GM19463 (cell line): Measurements from ENCODE around the gene ZNF584.
"Not testable (repeated sequence)": the region's sequence is repeated elsewhere in the genome, so short reads cannot be mapped to it uniquely, and the experiment has no call there.

Source experiments
- ATAC-seq: cut with Tn5 transposase; IDR thresholded peaks from one replicate; pipeline ENCODE4 v1.9.1; 2021; ENCODE audit warnings: mild to moderate bottlenecking, moderate library complexity; ENCODE audit not compliant: unreplicated experiment

Gene ZNF584

GRCh38 chr19:58408152-58409009 is at the start of gene ZNF584:
TSS of gene ZNF584 (plus strand) at chr19:58408649. CDS start at chr19:58409148, 499 bp downstream.
- ATAC-seq = peak; percentile 93

GRCh38 chr19:58361900-58362271 is 46.6 kb upstream of the ZNF584 start:
- ATAC-seq = no peak

- ATAC-seq = peak; percentile 91
Observed at GRCh38 chr19:58362272-58362994, 46.0 kb upstream of the ZNF584 start, which contains the start of gene ZNF497. TSS of gene ZNF497 (minus strand) at chr19:58362751. CDS start at chr19:58357635, 5,116 bp downstream.

DNA sequence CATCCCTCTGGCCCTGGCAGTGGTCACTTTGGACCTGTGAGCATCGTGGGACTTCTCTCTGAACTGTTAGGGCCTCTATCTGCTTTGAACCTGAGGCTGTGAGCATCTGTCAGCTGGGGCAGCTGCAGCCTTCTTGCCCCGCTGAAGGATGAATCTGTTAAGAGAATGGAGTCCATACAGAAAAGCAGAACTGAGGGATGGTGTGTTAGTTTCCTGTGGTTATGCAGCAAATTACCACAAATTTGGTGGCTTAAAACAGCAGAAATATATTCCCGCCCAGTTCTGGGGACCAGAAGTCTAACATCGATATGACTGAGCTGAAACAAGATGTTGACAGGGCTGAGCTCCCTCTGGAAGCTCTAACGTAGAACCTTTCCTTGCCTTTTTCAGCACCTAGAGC is 44.3 kb upstream of the ZNF584 start:
- no peak for ATAC-seq

GRCh38 chr19:58366585-58367430 is 41.6 kb upstream of the ZNF584 start:
- ATAC-seq = no peak

- no peak for ATAC-seq
Observed at GRCh38 chr19:58367698-58368454, 40.6 kb upstream of the ZNF584 start.

- no peak for ATAC-seq
Observed at GRCh38 chr19:58368561-58369360, 39.7 kb upstream of the ZNF584 start.

DNA sequence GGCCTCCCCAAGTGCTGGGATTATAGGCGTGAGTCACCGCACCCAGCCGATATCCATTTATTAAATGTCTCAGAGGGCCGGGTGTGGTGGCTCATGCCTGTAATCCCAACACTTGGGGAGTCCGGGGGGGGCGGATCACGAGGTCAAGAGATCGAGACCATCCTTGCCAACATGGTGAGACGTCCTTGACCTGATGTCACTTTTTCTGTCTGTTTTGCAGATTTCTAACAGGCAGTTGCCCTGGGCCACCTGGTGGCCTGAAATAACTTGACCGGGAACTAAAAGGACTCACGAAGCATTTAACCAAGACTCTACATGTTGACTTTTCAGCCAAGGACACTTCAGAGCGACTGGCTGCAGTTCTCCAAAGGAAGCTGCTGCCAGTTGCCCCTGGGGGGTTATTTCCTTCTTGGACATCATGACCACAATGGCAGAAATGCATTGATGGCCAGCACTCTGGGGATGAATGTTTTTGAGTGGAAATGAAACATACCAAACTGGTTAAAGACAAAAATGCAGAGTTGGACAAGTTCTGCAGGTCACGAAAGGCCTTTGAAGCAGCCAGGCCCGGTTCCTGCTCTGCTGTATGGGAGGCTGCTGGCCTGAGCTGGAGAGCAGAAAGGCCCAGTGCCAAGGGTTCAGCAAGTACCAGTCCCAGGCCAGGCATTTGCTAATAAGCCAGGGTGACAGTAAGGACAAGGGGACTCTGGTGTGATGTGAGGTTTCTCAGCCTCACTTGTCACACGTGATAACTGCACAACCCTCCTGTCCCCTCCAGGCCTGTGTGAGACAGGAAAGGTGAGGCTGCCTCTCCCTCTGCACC is 35.9 kb upstream of the ZNF584 start:
- no peak for ATAC-seq

DNA sequence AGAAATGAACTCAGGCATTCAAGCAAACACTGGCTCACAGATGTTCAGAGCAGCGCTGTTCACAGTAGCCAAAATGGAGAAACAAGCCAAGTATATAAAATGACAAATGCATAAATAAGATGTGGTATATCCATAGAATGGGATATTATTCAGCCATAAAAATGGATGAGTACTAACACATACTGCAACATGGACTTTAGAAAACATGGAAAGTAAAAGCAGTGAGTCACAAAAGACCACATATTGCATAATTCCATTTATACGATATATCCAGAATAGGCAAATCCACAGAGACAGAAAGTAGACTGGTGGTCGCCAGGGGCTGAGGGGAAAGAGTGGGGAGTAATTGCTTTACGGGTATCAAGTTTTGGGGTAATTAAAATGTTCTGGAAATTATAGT is 34.2 kb upstream of the ZNF584 start:
- ATAC-seq = no peak

- not testable (repeated sequence) for ATAC-seq
Observed at GRCh38 chr19:58376724-58377123, 31.7 kb upstream of the ZNF584 start.

GRCh38 chr19:58379246-58379645 is 29.2 kb upstream of the ZNF584 start:
- no peak for ATAC-seq

DNA sequence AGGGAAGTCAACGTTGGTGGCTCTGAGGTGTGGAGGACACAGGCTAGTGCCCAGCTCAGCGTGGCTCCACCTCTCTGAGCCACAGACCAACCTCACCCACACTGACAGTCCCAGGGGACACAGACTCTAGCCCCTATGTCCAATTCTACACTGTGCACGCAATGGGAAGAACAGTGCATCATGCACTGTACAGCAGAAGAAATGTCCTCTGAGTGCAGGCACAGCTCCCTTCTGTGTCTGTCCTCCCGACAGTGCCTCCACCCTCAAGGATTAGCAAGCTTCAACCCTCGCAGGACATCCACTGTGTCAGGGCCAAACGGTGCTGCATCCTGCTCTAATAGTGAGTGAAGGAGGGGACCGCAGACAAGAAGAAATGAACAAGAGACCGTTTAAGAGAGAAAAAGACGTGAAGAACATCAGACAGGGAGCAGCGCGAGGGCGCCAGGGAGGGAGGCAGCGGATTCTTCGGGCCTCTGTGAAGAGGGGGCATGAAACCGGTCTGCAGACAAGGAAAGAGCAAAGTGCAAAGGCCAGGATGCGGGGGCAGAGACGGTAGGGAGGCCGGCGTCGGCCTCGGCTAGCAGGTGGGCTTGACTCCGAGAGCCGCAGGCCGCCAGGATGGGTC is 28.3 kb upstream of the ZNF584 start:
- ATAC-seq = no peak

GRCh38 chr19:58380662-58381459 is 27.6 kb upstream of the ZNF584 start, which contains the start of gene ZNF837:
TSS of gene ZNF837 (minus strand) at chr19:58381030. CDS start at chr19:58369332, 11,698 bp downstream.
- peak; percentile 76 for ATAC-seq

GRCh38 chr19:58381460-58382212 is 26.8 kb upstream of the ZNF584 start:
- ATAC-seq = no peak

DNA sequence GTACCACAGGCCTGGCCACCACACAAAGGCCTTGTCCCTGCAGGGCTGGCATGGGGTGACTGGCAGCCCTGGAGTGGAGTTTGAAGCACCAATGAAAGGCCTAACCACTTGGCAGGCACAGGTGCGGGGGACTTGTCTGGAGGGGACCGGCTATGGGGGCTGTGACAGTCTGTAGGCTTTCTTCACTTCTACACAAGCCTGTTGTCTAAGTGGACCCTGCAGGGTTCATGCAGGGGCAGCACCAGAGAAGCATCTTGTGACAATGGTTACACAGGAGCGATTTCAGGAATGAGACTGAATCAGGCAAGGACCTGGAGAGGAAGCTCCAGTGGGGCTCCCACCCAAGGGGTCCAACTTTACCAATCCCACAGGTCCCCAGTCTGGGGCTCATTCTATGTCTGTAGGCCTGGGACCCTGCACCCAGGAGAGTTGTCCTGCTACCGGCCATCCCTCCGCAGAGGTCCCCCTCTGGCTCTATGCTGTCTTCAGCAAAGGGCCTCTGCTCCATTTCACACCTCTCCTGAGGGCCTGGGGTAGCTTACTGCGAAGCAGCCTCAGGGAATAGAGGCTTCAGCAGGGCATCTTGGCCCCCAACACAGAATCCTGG is 25.3 kb upstream of the ZNF584 start:
- no peak for ATAC-seq

- ATAC-seq = no peak
Observed at GRCh38 chr19:58385313-58385890, 23.0 kb upstream of the ZNF584 start.
